GM03348 (cell line): ENCODE data around the gene FGF14.

Experiments used
- DNase-seq: peaks from one replicate; pipeline ENCODE4 v3.0.0; 2012; ENCODE audit warnings: low spot score

FGF14 gene

DNA sequence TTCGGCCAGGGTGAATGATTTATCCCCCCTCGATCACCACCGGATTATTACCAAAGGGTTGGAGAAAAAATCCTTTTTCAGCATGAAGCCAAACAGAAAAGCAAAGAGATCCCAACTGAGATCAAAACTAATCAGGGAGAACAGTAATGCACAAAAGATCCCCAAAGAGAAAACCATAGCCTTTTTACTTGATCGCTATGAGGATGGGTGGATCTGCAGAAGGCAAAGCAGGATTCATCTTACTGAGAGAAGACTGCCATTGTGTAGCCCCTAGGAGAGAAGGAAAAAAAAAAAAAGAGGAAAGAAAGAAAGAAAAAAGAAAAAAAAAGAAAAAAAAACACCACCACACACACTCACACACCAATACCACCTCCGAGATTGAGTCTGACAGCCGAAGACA, at the start of gene FGF14:
FGF14 (minus strand) TSS at position 283 of the 400 bp plus-strand sequence.
- DNase-seq = no peak

DNA sequence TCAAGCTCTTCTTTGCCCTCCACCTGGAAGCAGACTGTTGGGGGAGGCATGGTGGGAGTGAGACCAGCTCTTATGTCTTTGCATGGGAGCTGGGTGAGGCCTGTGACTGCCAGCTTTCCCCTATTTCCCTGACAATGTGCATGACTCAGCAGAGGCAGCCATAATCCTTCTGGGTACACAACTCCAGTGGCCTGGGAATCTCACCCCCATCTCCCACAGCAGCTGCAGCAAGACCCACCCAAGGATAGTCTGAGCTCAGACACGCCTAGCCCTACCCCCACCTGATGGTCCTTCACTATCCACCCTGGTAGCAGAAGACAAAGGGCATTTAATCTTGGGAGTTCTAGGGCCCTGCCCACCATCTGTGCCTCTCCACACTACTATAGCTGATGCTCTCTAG, 41.4 kb upstream of the FGF14 start:
- no peak for DNase-seq

DNA sequence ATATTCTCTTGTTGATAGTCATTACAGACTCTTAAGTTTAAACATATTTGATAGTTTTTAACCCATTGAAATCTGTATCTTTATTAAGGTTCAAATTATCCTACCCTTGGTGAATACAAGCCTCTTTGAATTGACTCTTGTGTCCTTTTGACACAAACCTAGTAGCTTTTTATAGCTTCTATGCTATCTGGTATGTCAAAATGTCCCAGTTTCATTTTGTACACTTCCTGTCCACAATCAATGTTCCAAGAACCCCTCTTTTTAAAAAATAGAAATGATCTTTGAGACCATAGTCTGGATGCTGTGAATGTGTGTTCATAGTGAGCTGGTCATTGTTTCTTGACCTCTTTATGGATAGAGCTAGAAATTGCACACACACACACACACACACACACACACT, 39.2 kb upstream of the FGF14 start:
- no peak for DNase-seq

DNA sequence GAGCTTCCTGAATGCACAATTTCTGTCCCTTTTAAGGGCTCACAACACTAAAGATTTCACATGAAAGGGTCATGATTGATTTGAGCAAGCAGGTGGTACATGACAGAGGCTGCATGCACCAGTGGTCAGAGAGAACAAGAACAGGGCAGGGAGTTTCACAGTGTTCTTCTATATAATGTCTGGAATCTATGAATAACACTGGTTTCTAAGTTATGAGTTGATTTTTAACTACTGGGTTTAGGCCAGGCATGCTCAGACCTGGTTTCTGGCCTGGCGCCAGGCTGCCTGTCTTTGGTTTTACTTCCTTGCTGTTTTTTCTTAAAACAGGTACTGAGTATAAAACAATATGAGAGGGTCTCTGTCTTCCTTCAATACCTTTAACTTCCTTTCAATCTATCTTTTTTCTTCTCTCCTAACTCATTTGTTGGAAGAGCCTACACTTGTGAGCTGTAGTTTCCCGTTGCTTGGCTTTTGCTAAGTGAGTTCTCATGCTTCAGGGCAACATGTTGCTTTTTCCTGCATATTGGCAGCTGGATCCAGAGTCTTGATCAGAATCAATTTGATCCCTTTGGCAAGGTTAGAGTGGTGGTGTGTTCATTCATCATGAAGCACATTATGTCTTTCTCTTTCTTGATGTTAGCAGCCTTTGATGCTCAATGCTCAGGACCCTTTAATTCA, 38.5 kb upstream of the FGF14 start:
- no peak for DNase-seq

DNA sequence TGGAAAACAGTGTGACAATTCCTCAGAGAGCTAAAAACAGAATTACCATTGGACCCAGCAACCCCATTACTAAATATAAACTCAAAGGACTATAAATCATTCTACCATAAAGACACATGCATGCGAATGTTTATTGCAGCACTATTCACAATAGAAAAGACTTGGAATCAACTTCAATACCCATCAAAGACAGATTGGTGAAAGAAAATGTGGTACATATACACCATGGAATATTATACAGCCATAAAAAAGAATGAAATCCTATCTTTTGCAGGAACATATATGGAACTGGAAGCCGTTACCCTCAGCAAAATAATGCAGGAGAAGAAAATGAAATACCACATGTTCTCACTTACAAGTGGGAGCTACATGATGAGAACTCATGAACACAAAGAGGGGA, 20.8 kb upstream of the FGF14 start:
- no peak for DNase-seq

GRCh38 chr13:102405499-102406100, 3.8 kb upstream of the FGF14 start:
- DNase-seq = no peak

DNA sequence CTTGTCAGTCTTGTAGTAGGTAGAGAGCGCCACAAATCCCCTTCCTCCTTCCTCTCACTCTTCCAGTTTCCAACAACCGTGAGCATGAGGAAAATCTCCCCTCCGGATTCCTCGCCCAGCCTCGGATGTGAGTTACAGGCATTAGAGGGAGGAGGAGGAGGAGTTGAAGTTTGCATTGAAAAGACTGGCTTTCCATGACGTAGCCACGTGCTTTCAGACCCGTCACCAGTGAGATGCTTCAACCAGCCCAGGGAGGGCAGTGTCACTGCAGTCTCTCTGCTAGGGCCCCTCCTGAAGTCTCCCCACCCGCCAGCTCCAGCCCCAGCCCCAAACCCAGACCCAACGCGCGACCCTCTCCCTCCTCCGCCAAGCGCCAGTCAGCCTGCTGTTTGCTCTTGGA, 442 bp upstream of the FGF14 start:
- DNase-seq = no peak

DNA sequence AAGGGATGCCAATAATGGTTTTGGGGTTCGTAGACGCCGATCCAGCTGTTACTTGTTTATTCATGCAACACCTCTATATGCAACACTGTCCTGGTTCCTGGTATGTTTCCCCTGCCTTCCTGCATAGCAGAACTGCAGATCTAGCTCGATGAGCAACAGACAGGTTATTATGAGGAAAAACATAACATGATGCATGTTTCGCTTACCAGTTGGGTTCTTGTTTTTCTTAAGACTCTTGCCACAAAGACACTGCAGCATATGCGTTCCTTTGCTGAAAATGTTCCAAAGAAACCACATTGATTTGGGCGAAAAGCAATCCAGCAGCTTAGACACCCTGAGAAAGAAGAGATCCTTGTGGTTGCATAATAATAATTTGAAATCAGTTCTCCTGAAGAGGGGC, 583 bp downstream of the FGF14 start:
- DNase-seq = no peak

DNA sequence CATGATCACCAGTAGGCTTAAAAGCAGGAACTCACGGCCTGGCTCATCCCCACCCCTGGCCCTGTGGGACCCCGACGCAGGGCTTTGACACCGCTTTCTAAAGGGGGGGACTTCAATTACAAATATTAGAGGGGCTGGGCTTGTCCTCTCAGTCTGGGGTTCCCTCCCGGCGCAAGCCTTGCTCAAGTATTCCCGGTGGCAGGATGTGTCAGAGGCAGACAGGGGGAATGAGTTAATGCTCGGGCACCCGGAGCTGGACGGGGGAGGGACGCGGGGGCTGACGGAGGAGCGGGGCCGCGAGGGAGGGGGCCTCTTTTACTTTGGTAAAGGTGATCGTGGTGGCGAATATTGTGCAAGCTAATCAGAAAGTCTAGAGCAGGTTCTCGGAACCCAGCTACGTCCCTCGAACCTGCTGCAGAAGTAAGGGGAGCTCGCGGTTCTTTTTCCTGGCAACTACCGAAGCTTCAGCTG, 1.1 kb downstream of the FGF14 start:
- peak; percentile 11 for DNase-seq

GRCh38 chr13:102399791-102400674, 1.8 kb downstream of the FGF14 start:
- DNase-seq = peak; percentile 20

DNA sequence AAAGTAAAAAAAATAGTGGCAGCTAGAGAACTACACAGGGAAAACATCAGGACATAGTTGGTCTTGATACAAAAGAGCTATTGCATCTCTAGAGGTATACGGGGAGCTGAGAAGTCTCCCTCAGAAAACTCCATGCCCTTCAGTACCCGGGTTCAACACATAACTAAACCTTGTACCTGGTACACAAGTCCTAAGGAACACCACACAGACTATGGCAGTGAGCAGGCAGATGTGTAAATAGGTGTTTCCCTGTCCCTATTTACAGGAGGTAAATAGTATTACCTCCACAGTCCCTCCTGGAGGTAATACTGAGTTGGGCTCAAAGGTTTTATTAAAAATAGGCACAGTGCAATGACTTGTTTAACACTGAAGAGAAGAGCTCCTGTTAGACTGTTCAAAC, 5.9 kb downstream of the FGF14 start:
- no peak for DNase-seq

- no peak for DNase-seq
Observed at GRCh38 chr13:102395174-102395573, 6.7 kb downstream of the FGF14 start.

DNA sequence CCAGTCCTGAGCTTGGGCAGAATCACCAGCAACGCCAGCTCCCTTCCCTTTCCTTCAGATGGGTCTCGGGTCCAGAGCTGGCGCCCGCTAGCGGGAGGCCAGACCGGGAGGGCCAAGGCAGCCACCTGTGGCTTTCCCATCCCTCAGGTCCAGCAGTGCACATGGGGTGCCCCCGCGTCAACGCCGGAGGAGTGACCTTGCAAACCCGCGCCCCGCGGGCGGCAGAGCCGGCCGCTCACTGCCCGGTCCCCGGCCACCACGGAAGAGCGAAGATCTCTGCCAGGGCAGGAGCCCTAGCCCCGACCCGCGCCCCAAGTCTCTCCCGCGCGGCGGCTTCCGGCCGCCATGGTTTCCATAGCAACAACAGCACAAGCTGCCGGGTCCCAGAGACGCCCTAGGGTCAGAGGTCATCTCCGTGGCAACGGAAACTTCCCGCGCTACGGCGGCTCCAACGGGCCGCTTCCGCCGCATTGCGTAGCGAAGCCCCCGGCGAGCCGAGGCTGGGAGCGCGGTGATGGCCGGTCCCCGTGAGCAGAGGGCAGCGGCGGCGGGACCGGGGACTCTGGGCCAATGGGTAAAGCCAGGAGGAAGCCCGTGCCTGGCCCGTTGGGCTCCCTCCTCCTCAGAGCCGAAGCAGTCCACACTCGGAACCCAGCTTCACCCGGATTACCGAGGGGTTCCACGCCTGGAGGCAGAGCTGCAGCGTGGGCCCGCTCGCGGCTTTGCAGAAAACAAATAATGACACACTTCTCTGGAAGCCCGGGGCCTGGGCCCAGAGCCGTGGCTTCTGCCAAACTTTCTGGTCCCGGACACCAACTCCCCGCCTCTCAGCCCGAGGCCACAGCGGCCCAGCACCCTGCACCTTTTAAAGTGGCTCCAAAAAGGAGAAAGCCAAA, 7.4 kb downstream of the FGF14 start:
- DNase-seq = peak; percentile 88

DNA sequence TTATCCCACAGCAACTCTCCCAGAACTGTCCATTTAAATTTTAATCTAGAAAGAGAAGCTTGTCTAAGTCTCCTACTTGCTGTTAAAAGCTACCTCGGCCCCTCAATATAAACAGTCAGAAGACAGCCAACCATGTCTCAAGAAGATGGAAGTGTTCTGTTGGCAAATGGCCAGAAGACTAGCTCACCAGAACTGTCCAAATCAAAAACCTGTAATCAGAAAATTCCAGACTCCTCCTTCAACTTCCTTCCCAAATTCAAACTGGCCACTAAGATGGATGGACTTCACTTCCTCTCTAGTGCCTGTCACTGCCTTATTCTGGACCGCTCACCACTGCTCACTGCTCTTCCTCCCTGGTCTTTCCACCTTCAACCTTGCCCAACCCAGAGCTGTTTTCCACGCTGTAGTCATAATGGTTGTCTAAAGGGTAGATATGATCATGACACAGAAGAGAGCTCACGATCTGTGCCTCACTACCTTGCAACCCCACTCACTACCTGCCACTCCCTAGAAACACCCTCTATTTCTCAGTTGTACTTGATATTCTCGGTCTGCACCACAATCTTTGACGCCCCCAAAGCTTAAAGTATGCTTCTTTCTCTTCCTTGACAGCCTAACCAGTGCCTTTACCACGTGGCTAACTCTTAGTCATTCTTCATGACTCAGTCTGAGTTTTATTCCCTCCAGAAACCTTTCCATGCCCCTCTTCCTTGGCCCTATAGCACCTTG, 9.2 kb downstream of the FGF14 start:
- DNase-seq = no peak

DNA sequence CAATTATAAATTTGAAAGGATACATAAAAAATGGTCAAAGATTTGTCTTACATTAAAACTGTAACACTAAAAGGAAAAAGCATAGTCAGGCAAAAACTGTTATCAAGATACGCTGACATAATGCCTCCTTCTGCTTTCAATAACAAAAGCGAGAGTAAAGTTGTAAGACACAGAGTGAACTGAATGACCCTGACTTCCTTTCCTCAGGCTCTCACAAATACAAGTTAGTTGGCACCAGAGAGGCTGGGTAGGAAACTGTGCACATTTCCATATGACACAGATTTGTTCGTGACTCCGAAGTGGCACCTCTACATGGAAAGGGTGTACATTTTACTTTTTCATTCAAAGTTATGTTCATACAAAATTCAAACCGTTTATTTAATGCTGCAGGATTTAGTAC, 15.4 kb downstream of the FGF14 start:
- no peak for DNase-seq

GRCh38 chr13:102380012-102380411, 21.8 kb downstream of the FGF14 start:
- no peak for DNase-seq

- no peak for DNase-seq
Observed at GRCh38 chr13:102376318-102376717, 25.5 kb downstream of the FGF14 start.

DNA sequence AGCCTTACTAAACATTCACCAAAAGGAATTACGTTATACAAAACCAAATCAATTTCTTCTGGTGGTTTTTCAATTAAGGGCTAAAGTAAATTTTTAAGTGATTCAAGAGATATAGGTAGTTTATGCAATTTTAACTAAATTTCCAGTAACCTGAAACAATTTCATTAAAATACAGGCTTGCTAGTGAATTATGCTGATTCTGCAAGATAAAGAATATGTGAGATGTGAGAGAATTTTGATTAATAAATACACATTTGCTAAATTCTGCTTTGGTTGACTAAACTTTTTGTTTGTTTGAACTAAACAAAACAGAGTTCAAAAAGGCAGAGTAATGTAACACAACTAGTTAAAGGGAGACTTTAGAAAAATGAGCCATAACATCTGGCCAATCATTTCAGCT, 27.1 kb downstream of the FGF14 start:
- DNase-seq = no peak

- DNase-seq = no peak
Observed at GRCh38 chr13:102374233-102374632, 27.6 kb downstream of the FGF14 start.

- no peak for DNase-seq
Observed at GRCh38 chr13:102373221-102373620, 28.6 kb downstream of the FGF14 start.

DNA sequence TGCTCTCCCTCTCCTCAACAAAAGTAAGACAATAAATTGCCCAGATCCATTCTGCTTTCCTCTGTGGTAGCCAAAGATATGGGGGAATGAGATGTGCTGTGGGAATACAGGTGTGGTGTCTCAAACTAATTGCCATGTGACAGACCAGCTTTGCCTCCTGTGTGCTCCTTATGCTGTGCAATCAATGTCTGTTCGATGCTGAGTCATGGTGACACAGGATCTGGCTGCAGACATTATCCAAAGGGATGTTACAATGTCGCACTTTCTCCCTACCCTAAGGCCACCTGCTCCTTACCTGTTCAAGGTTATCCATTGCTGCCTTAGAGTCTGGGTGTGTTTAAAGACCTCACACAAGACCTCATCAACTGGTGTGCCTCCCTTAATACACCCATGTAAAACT, 32.5 kb downstream of the FGF14 start:
- DNase-seq = no peak
